ENCODE measurements around the gene SUCO.
"Not testable (repeated sequence)": the region's sequence is repeated elsewhere in the genome, so short reads cannot be mapped to it uniquely, and the experiment has no call there.

GRCh38 chr1:172496127-172496526, 36.8 kb upstream of the SUCO start:
- TF ChIP-seq CTCF (IDR thresholded peaks at IDR 0.05 in 2 of 3, conservative IDR thresholded peaks at IDR 0.05 in 1 of 3; ENCODE audit: borderline replicate concordance in 1 of 3, insufficient read depth in 1 of 3, low read depth in 2 of 3, low read length in 2 of 3); POLR2A (IDR thresholded peaks at IDR 0.05; ENCODE audit: borderline replicate concordance, extremely low read depth, insufficient read depth, insufficient read length); CEBPB (IDR thresholded peaks at IDR 0.05; ENCODE audit: low read depth); EZH2 (IDR thresholded peaks at IDR 0.05); RAD21 (IDR thresholded peaks at IDR 0.05; ENCODE audit: low read depth); EZH2phosphoT487 (IDR thresholded peaks at IDR 0.05; ENCODE audit: borderline replicate concordance); MAX (IDR thresholded peaks at IDR 0.05); EGR1 (IDR thresholded peaks at IDR 0.05; ENCODE audit: low read depth); YY1 (IDR thresholded peaks at IDR 0.05; ENCODE audit: extremely low read depth, insufficient replicate concordance, low read depth, low read length): not testable (repeated sequence)

Measured in HCT116 (cell line).